Right ventricle myocardium inferior (tissue), 1 donor: ENCODE data around the gene FMN2. TPM values are rescaled to one million over a fixed set of nuclear protein-coding genes. Genes with fewer than 3 reads are reported as not detected.

ENCODE experiments used
- ATAC-seq: fragments of 200-7000 bp; cut with Tn5 transposase; one replicate; pipeline ENCODE4 v1.9.1; 2020; ENCODE audit warnings: mild to moderate bottlenecking, moderate library complexity
- DNase-seq: peaks from one replicate; pipeline ENCODE4 v3.0.0; 2021; ENCODE audit errors: missing footprints
- intact Hi-C: fragments of 100-400 bp; cut with DNase I; formaldehyde crosslinking; loops from one replicate; pipeline ENCODE4 v1.11.0; 2022
- total RNA-seq: library from RNA; stranded (reverse); fragmentation: NEBNext Ultra II Directional; extraction: Animal tissue kit (Norgen Biotek cat#: 25700); gene quantifications from one replicate; pipeline ENCODE4 v1.2.1, GENCODE V29; 2021
- donor health status: DM: no; HTN: yes; CAD: no; lungs with severe emphysema.

FMN2 gene
- total RNA-seq, 1 donor from 2014 or later, result not detected

DNA sequence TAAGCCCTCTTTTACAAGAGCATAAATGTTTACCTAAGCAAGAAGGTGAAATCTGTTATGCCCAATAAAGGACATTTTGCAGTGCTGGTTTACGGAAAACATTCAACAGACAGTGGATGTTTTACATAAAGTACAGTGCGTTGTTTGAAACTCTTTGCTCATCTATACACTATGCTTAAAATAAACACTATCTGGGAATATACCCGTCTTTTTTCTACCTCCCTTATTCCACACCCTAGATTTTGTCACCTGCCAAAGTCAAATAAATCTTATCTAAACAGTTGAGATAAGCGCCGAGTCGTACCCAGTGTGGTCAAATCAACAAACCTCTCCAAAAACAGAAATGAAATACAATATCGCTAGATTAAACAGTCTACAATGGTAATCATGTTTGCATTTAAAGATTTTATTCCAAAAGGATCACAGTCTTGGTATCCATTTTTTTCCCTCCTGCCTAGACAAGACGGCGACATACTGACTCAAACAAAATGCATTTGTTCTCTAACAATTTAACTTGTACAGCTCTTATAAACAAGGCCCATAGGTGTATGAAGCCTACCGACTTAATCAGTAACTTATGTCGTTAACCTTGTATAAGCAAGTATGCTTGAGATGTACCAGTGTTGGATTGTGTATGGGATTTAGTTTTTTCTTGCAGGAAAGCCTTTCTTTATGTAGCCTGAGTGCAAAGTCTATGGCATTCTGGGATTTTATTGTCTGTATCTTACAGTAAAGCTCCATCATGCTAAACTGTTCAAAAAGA, 189.1 kb downstream of the FMN2 start:
- no peak for DNase-seq
- no peak for ATAC-seq
- intact Hi-C loops, result no loop called here

DNA sequence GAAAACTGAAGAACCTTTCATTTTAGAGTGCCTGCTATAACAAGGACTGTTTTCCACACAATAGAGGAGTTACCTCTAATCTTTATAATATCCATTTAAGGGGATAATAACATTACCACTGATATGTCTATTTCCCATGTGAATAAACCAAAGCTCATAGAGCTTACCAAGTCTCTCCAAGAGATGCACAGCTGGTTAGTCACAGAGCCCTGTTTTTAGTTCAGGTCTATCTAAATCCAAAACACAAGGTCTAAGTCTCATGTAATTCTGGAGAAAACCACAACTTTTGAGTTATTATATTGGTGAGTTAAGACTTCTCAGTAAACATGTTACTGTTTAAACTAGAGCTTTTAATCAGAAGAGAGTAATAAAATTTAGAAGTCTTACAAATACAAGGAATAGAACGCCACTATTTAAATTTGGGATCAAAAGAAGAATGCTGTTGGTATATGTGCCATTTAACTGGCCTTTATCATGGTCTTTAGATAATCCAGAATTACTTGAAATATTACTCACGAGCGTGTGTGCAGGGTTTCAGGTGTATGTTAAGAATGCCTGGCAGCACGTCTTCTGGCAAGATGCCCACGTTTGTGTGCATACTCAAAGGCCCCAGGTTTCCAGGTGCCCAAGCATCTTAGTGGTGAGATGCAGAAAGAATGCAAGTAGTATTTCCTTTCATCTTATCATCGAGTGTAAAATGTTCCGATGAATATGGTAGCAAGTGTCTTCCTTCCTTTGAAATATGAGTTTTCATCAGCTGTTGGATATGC, 190.6 kb downstream of the FMN2 start:
- DNase-seq, result no peak
- intact Hi-C loops, result no loop called here
- no peak for ATAC-seq

DNA sequence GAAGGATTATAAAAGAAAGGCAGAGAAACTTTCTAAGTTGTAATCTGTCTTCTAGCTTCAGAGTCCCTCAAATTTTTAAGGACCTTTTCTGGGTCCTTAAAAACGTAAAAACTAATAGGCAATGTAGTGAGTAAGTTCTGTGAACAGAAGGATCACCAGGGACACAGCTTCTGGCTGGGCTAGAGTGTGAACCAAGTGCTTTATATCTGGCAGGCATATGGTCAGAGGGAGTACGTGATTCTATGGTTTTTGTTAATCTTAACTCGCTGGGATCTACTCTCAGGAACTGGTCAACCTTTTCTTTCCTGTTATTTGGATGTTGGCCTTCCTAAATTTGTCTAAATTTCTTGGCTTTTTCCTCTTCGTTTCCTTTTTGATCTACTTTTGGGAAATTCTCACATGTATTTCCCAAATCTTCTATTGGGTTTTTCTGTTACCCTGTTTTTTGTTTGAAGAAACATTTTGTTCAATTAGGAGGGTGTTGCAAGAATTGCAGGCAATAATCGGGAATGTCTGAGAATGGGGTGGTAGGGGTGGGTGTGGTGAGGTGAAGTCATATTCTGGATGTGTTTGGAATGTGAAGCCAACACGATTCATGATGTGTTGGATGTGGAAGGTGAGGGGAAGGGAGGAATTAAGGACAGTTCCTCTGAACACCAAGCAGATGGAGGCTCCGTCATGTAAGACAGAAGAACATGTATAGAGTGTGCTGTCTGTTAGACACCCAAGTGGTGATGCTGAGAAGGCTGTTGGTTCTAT, 193.2 kb downstream of the FMN2 start:
- ATAC-seq (no peak), DNase-seq (no peak)
- intact Hi-C loops, result no loop called here

DNA sequence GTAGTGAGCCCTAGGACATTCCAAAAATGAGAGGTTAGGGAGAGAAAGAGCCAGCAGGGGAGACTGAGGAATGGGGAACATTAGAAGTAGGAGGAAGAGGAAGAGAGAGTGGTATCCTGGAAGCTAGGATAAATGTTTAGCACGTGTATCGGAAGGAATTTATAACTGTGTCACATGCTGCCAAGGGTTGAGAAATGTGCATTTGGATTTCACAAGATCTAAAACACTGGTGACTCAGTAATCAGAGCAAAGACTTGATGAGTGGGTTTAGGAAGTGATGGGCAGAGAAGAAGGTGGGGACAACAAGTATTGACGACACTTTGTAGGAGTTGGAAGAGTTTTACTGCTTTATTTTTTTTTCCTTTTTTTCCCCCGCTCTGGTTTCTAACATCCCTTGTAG, 193.9 kb downstream of the FMN2 start:
- DNase-seq, result no peak
- intact Hi-C loops, result no loop called here
- no peak for ATAC-seq

DNA sequence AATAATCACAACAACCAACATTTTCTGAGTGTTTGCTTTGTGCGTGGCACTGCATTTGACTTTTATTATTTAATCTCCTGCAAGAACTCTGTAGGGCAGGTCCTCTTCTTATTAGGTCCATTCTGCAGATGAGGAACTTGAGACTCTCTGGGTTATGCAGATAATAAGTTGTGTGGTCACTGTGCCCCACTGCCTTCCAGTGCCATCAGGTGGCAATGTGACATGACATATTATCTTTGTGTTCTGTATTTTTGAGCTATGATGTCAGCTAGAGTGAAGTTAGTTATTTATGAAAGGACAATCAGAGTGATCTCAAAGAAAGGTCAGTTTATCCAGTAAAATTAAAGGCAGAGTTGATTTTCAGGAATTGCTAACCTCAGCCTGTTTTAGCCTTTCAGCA, 196.0 kb downstream of the FMN2 start:
- DNase-seq, result no peak
- intact Hi-C loops, result no loop called here
- ATAC-seq, result no peak

DNA sequence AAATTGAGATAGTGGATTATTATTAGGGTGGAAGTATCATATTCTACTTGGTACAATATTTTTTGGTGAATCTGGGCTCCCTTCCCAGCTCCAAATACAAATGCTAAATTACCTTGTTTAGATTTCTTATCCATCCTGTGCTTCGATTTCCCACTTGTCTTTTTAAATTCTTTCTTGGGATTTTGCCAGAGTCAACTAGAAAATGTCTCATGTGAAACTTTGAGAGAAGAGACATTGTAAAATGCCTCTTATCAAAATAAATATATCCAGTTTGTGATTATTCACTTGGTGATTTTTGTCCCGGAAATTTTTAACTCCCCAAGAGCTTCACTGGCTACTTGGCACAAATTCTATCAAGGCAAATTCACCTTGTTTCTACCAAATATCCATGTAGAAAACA, 202.0 kb downstream of the FMN2 start:
- DNase-seq (no peak), ATAC-seq (no peak)
- intact Hi-C loops, result no loop called here

DNA sequence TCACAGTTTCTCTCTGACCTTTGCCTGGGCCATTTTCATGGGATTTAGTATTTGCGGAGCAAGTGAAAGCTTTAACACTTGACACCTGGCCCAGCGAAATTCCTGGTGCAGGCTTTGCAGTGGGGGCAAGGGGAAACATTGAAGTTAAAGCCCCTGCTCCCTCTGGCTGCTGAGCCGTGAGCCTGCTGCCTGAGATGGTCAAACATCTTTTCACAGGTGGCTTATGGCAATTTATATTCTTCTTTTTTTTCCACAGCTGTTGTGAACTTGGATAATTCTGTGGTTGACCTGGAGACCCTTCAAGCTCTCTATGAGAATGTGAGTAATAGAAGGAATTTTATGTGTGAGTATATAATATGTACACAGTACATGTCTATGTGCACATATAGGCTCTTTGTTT, 202.9 kb downstream of the FMN2 start:
- DNase-seq (no peak), ATAC-seq (no peak)
- intact Hi-C loops, result no loop called here

DNA sequence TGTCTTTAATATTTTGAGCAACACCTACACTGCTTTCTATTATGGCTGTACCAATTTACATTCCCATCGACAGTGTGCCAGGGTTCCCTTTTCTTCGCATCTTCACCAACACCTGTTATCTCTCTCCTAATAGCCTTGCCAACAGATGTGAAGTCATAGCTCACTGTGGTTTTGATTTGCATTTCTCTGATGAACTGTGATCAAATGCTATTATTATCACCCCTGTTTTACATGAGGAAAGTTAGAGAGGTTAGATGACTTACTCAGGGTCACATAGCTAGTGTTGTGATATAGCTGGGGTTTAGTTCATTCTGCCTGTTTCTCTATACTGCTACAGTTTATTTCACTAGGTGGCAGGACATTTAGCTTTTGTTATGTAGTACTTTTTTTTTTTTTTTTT, 204.1 kb downstream of the FMN2 start:
- no peak for DNase-seq
- intact Hi-C loops, result no loop called here

DNA sequence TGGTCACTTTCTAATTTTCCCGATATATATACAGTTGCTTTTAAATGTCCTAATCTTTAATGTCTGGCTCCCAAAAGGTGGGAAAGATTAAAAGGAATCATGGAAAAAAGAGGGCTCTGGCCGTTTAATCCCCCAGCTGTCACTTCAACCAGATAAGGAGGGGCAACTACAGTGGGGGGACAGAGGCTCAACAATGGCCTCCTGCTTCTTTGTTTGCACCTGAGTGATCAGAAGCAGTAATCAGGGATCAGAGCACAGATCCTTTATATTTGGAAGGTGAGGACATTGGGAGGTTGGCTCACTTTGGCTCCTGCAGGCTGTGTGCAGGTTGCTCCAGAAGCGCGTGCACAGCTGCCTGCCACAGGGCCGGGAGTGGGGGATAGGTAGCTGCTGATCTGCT, 212.8 kb downstream of the FMN2 start:
- DNase-seq, result no peak
- no peak for ATAC-seq
- intact Hi-C loops, result no loop called here

More for the DNA sequence above, 204.1 kb downstream of the FMN2 start:
- no peak for ATAC-seq

DNA sequence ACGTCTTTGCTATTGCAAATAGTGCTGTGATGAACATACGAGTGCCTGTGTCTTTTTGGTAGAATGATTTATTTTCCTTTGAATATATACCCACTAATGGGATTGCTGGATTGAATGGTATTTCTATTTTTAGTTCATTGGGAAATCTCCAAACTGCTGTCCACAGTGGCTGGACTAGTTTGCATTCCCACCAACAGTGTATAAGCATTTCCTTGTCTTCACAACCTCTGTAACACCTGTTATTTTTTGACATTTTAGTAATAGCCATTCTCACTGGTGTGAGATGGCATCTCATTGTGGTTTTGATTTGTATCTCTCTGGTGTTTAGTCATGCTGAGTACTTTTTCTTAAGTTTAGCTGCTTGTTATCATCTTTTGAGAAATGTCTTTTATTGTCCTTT, 215.0 kb downstream of the FMN2 start:
- no peak for ATAC-seq
- intact Hi-C loops, result no loop called here
- DNase-seq, result no peak

DNA sequence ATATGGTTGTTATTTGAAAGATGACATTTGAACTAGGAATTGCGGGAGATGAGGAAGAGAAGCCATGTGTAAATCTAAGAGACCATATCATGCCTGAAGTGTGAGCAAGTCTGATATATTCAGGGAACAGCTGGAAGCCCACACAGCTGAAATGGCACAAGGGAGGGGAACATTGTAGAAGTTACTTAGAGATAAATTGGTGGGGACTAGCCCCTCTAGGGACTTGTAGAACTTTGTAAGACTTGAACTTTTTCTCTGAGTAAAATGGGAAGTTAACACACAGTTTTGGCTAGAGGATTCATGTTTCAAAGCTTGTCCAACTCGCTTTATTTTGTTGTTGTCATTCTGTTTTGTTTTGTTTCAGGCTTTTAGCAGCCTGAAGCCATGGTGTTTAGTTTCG, 216.4 kb downstream of the FMN2 start:
- intact Hi-C loops, result no loop called here
- no peak for ATAC-seq
- DNase-seq, result no peak

DNA sequence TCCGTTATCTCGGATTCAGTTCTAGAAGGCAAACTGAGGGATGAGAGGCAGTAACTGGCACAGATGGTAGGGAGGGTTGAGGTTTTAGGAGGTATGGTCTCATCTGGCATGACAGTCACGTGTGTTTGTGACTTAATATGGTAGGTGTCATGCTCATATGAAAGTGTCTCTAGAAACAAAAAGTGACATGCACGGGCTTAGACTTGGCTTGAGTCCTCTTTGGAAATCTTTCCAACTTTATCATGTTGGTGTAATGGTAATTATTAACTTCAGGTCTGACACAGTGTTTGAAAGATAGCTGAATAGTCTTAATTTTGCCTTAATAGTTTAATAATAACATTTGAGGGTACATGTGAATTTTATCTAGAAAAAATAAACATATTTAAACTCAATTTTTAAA, 218.1 kb downstream of the FMN2 start:
- intact Hi-C loops, result no loop called here
- DNase-seq (no peak), ATAC-seq (no peak)

DNA sequence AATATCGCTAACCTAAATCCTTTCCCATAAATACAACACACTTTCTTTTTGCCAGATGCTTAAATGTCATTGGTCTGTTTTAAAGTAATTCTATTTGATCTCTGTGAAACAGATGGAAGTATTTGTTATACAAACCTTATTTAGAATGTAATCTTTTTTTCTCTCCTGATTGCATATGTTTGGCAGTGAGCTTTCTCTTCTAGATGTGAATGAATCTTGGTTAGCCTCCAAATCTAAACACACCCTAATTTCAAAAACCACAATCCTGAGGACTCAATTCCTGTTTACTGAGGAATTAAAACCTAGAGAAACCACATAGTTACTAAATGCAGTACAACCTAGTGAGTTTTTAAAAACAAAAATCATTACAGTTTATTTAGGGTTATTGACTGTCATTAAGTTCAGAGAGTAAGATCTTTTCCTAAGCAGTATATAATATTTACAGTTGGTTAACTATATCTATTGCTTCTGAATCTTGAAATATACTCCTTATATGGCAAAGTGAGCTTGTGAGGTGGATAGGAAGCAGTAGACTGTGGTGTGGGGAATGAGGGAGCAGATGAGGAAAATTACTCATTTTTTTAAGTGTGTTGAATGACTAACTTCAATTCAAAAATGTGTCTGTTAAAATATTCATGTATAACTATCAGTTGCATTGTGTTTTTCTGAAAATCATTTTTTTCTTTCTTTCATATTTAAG, 218.7 kb downstream of the FMN2 start:
- no peak for ATAC-seq

DNA sequence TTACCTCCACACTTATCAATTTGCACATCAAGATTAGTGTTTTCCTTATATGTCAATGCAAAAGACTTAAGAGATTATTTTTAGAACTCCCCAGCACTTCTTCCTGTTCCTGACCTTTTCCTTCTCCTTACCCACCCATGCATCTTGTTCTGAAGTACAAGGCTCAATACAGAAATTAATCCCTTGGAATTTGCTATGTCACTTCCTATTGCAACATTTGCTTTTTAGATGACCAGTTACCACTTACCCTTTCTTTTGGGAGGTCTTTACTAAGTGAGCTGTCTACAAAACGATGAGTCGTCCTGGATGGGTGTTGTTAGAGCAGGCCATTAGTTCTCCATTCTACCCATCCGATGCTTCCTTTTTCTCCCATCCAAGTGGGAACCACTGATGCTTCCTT, 221.2 kb downstream of the FMN2 start:
- ATAC-seq, result no peak
- intact Hi-C loops, result no loop called here

More for the DNA sequence above, 218.7 kb downstream of the FMN2 start:
- intact Hi-C loops, result no loop called here
- DNase-seq, result no peak

DNA sequence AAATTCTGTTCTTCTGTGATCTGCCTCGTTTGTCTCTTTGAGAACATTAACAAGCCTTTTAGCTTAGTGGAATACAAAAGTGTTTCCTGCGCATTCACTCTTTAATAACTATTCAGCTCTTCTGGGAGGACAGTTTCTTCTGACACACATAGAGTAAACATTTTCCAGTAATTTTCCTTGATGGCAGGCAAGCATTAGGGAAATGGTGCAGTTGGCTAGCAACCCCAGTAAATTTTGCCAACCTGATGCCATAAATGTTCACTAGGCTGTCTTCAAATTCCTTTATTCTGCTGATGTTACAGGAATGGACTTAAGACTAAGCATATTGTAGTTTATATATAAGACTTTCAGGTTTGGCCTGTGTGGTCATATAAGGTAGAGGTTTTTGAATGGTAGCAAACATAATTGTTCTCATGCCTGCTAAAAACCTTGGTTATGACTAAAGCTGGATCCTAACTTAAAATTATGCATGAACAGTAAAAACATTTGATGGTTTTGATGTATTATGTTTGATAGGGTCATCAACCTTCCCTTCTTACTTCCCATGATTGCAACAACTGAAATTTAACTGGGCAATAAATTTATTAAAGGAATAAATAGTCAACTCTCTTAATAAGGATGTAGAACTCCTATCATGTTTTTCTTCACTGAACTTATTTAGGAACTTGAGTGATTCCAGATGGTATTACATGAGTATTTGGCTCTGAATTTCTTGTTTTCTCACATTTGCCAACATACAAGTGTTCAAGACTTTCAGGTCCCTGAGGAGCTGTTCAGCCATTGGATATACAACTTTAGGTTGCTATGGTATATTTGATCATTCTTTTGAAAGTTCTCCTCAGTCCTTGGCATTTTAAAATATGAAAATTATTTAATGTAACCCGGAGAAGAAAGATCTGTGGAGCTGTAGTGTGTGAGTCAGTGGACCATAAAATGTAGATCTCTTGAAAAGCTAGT, 223.4 kb downstream of the FMN2 start:
- DNase-seq (no peak), ATAC-seq (no peak)
- intact Hi-C loops, result no loop called here

More for the DNA sequence above, 221.2 kb downstream of the FMN2 start:
- DNase-seq, result no peak

DNA sequence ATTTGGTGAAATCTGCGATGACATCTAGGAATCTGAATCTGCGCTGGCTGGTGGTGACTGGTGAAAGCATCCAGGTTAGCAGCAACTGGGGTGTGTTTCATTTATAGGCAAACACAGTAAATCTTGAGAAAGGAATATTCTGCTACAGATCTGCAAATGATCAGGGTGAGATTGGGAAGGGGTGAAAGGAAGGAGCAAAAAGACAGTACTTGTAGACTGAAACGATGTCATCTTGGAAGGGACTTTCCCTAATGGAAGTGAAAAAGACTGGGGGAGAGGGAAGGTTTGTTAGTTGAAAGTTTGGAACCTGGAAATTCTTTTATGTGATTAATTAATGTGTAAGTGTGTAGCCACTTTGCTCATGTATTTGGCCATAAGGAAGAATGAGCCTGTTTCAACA, 228.3 kb downstream of the FMN2 start:
- intact Hi-C loops, result no loop called here
- DNase-seq, result no peak
- ATAC-seq, result no peak

DNA sequence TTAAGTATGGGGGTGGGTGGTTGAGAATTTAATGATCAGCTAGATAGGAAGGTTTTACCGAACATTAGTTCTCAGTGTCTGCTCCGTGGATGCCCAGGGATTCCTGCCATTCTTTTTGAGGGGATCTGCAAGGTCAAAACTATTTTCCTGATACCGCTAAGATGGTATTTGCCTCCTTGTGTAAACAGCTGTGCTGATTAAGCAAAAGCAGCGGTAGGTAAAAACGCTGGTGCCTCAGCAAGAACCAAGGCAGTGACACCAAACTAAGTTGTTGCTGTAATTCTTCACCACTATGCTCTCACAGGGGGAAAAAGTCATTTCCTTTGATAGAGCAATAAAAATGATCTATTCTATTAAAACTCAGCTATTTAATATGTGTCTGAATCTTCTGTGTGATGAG, 229.0 kb downstream of the FMN2 start:
- intact Hi-C loops, result no loop called here
- ATAC-seq (no peak), DNase-seq (no peak)

DNA sequence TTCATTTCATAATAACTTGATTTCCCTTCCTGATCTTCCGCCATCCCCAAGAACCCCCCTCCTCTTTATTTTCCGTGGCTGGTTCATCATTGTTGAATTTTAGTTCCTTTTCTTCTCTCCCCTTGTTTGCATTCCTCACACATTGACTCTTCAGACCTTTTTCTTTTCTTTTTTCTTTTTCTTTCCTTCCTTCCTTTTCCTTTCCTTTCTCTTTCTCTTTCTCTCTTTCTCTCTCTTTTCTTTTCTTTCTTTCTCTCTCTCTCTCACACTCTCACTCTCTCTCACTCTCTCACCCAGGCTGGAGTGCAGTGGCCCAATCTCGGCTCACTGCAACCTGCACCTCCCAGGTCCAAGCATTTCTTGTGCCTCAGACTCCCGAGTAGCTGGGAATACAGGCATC, 231.3 kb downstream of the FMN2 start:
- ATAC-seq, result no peak
- DNase-seq, result no peak

More for the DNA sequence above, 231.3 kb downstream of the FMN2 start:
- intact Hi-C loops, result no loop called here
